GM12865 (cell line): ENCODE data around the gene CLEC2B.
A peak's percentile ranks its signal among the peaks of the same experiment; 100 is the strongest.

Source experiments
- DNase-seq: peaks from one replicate; pipeline ENCODE4 v3.0.0; 2010; ENCODE audit warnings: low read depth
- H3K4me3 ChIP-seq: 2 replicates; pipeline ENCODE4 v1.5.1; 2011; ENCODE audit warnings: mild to moderate bottlenecking, low read depth, low read length, control low read depth
- TF ChIP-seq, protein P1 (sequence below): IDR thresholded peaks from 2 replicates; pipeline ENCODE4 v1.5.1; 2011; ENCODE audit warnings: low read length, control low read depth, low read depth, inconsistent platforms; ENCODE audit not compliant: insufficient read depth; ENCODE audit errors: missing control alignments

CLEC2B gene

DNA sequence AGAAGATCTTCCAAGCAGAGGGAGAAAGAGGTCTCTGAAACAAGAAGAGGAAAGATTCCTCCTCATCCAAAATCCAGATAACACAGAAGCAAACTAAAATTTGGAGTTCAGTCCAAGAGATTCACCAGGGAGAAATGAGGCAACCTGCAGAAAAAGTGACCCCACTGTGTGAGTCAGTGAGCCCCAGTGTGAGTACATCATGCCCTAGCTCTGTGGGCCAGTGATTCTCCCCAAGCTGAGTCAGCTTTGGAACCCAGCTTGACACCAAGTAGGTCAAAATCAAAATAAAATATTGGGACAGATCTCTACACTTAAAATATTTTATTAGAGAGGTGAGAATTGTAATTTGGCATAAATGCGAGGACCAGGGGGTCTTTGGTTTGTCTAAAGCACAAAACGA is 17.2 kb downstream of the CLEC2B start:
- TF ChIP-seq, protein P1, sequence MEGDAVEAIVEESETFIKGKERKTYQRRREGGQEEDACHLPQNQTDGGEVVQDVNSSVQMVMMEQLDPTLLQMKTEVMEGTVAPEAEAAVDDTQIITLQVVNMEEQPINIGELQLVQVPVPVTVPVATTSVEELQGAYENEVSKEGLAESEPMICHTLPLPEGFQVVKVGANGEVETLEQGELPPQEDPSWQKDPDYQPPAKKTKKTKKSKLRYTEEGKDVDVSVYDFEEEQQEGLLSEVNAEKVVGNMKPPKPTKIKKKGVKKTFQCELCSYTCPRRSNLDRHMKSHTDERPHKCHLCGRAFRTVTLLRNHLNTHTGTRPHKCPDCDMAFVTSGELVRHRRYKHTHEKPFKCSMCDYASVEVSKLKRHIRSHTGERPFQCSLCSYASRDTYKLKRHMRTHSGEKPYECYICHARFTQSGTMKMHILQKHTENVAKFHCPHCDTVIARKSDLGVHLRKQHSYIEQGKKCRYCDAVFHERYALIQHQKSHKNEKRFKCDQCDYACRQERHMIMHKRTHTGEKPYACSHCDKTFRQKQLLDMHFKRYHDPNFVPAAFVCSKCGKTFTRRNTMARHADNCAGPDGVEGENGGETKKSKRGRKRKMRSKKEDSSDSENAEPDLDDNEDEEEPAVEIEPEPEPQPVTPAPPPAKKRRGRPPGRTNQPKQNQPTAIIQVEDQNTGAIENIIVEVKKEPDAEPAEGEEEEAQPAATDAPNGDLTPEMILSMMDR: no peak
- H3K4me3 ChIP-seq: no peak overlapping the region
- no peak for DNase-seq

GRCh38 chr12:9851050-9851449 is 18.1 kb downstream of the CLEC2B start:
- DNase-seq: no peak
- TF ChIP-seq, protein P1: no peak
- no peak overlapping the region for H3K4me3 ChIP-seq

GRCh38 chr12:9848899-9849298 is 20.3 kb downstream of the CLEC2B start:
- no peak overlapping the region for H3K4me3 ChIP-seq
- TF ChIP-seq, protein P1: no peak
- DNase-seq: no peak

- TF ChIP-seq, protein P1: no peak
- no peak overlapping the region for H3K4me3 ChIP-seq
- no peak for DNase-seq
These were observed 25.7 kb downstream of the CLEC2B start for GRCh38 chr12:9843407-9843806.

DNA sequence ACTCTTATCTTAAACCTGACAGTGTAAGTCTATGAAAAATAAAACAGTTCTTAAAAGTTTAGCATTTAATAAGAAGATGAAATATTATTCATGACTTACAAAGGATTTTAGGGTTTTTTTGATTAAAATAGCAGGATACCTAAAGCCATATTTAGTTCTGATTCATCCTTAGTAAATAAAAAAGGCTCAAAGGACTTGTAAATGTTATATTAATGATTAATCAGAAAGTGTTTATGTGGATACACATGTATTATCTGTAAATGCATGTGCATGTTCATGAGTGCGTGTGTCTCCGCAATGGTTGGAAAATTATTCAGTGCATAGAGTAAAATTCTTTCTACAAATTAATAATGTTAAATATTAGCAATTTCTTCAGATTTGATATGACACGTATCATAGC is 37.4 kb downstream of the CLEC2B start:
- TF ChIP-seq, protein P1: no peak
- H3K4me3 ChIP-seq: no peak overlapping the region
- no peak for DNase-seq

GRCh38 chr12:9829982-9830381 is 39.2 kb downstream of the CLEC2B start:
- H3K4me3 ChIP-seq: peak overlapping the region; percentile 33
- no peak for DNase-seq
- TF ChIP-seq, protein P1: no peak

DNA sequence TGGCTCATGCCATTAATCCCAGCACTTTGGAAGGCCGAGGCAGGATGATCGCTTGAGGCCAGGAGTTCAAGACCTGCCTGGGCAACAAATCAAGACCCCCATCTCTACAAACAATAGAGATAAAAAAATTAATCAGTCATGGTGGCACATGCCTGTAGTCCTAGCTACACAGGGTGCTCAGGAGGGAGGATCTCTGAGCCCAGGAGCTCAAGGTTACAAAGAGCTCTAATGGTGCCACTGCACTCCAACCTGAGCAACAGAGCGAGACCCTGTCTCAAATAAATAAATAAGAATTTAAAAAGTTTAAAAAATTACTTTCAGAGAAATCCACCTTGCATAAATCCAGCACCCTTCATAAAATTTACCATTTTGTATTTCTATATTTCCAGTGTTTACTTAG is 39.7 kb downstream of the CLEC2B start:
- no peak for DNase-seq
- peak overlapping the region; percentile 33; the same call in 1 of the 2 replicates for H3K4me3 ChIP-seq
- TF ChIP-seq, protein P1: no peak
